Thyroid gland (tissue), 4 donors: ENCODE data around the gene TAF6L.

ENCODE experiments used
- CTCF ChIP-seq, 6 experiments: fragments of 200-600 bp in 3 of 6; fragments of 450-650 bp in 3 of 6; sonication (generic) in 3 of 6; IDR thresholded peaks; one replicate each; pipeline ENCODE4 v1.5.1; 2016 to 2019; ENCODE audit warnings: antibody characterized with exemption in 6 of 6, mild to moderate bottlenecking in 2 of 6, inconsistent platforms in 1 of 6, moderate library complexity in 1 of 6
- POLR2A ChIP-seq, 2 donors: fragments of 450-650 bp; IDR thresholded peaks; one replicate each; pipeline ENCODE4 v1.6.1; 2017; ENCODE audit warnings: antibody characterized with exemption in 2 of 2, mild to moderate bottlenecking in 2 of 2, moderate library complexity in 1 of 2

GRCh38 chr11:62787005-62787759, 16.0 kb downstream of the TAF6L start, which contains the start of gene TMEM179B:
- TF ChIP-seq CTCF (IDR thresholded peaks at IDR 0.05) (peak in 4 of 6 experiments; percentile 21 to 48 (median 36)), POLR2A (IDR thresholded peaks at IDR 0.05) (peak; percentile 78 to 99)
